Dendritic cell treated with granulocyte-macrophage colony-stimulating factor and Interleukin-4, amounts not matched to agents 40 ng/mL and 50 ng/mL, for 4 days (primary cell): ENCODE results near the gene UNC13B.
"Not testable (repeated sequence)": the region's sequence is repeated elsewhere in the genome, so short reads cannot be mapped to it uniquely, and the experiment has no call there.

Experiments
- H3K27ac Mint-ChIP-seq: one replicate; pipeline ENCODE4 v1.8.0; 2022; ENCODE audit warnings: mild to moderate bottlenecking, mixed read lengths
- H3K27me3 Mint-ChIP-seq: one replicate; pipeline ENCODE4 v1.8.0; 2022; ENCODE audit warnings: mild to moderate bottlenecking, mixed read lengths
- H3K36me3 Mint-ChIP-seq: one replicate; pipeline ENCODE4 v1.8.0; 2022; ENCODE audit warnings: low read depth, mixed read lengths
- H3K4me1 Mint-ChIP-seq: one replicate; pipeline ENCODE4 v1.8.0; 2022; ENCODE audit warnings: low read depth, mixed read lengths
- H3K4me3 Mint-ChIP-seq: one replicate; pipeline ENCODE4 v1.8.0; 2022; ENCODE audit warnings: mild to moderate bottlenecking, moderate library complexity, mixed read lengths
- H3K9me3 Mint-ChIP-seq: one replicate; pipeline ENCODE4 v1.8.0; 2022; ENCODE audit warnings: mixed read lengths
- intact Hi-C: fragments of 100-400 bp; cut with micrococcal nuclease; formaldehyde crosslinking; loops from one replicate; pipeline ENCODE4 v1.15.0; 2022

Gene UNC13B

GRCh38 chr9:35225677-35226076, 63.9 kb downstream of the UNC13B start:
- no peaks in the 10 kb centered on the region for H3K36me3 Mint-ChIP-seq
- H3K4me1 Mint-ChIP-seq: peaks cover 5% of the 10 kb centered on the region
- H3K27me3 Mint-ChIP-seq: no peaks in the 10 kb centered on the region
- intact Hi-C loops: no loop called here
- H3K4me3 Mint-ChIP-seq: no peak overlapping the region
- no peak overlapping the region for H3K27ac Mint-ChIP-seq
- H3K9me3 Mint-ChIP-seq: peaks cover 42% of the 10 kb centered on the region

GRCh38 chr9:35226651-35227050, 64.8 kb downstream of the UNC13B start:
- intact Hi-C loops: no loop called here
- Mint-ChIP-seq H3K4me1 (peaks cover 5% of the 10 kb centered on the region), H3K9me3 (peaks cover 38% of the 10 kb centered on the region), H3K27ac (no peak overlapping the region), H3K4me3 (no peak overlapping the region), H3K27me3 (no peaks in the 10 kb centered on the region), H3K36me3 (no peaks in the 10 kb centered on the region)

- intact Hi-C loops: no loop called here
- Mint-ChIP-seq H3K27ac (no peak overlapping the region), H3K36me3 (no peaks in the 10 kb centered on the region)
Observed at GRCh38 chr9:35227284-35227683, 65.5 kb downstream of the UNC13B start.

GRCh38 chr9:35229066-35229778, 67.4 kb downstream of the UNC13B start:
- Mint-ChIP-seq H3K36me3 (no peaks in the 10 kb centered on the region), H3K27ac (no peak overlapping the region), H3K4me3 (no peak overlapping the region), H3K4me1 (peaks cover 5% of the 10 kb centered on the region), H3K9me3 (peaks cover 13% of the 10 kb centered on the region), H3K27me3 (peaks cover 2% of the 10 kb centered on the region)
- intact Hi-C loops: no loop called here

More at GRCh38 chr9:35227284-35227683, 65.5 kb downstream of the UNC13B start:
- peaks cover 5% of the 10 kb centered on the region for H3K4me1 Mint-ChIP-seq
- H3K27me3 Mint-ChIP-seq: no peaks in the 10 kb centered on the region
- no peak overlapping the region for H3K4me3 Mint-ChIP-seq
- peaks cover 32% of the 10 kb centered on the region for H3K9me3 Mint-ChIP-seq

- Mint-ChIP-seq H3K4me3 (no peak overlapping the region), H3K36me3 (no peaks in the 10 kb centered on the region), H3K27me3 (peaks cover 2% of the 10 kb centered on the region), H3K4me1 (peaks cover 5% of the 10 kb centered on the region), H3K27ac (no peak overlapping the region), H3K9me3 (peaks cover 7% of the 10 kb centered on the region)
- intact Hi-C loops: no loop called here
Observed at GRCh38 chr9:35229779-35230143, 68.0 kb downstream of the UNC13B start.

- H3K4me3 Mint-ChIP-seq: no peak overlapping the region
- H3K27ac Mint-ChIP-seq: no peak overlapping the region
- intact Hi-C loops: no loop called here
- peaks cover 5% of the 10 kb centered on the region for H3K4me1 Mint-ChIP-seq
- peaks cover 2% of the 10 kb centered on the region for H3K27me3 Mint-ChIP-seq
- H3K36me3 Mint-ChIP-seq: no peaks in the 10 kb centered on the region
- no peaks in the 10 kb centered on the region for H3K9me3 Mint-ChIP-seq
Observed at GRCh38 chr9:35232867-35233544, 71.2 kb downstream of the UNC13B start.

- intact Hi-C loops: no loop called here
- H3K9me3 Mint-ChIP-seq: peaks cover 11% of the 10 kb centered on the region
- H3K36me3 Mint-ChIP-seq: peaks cover 7% of the 10 kb centered on the region
- peaks cover 4% of the 10 kb centered on the region for H3K27me3 Mint-ChIP-seq
- no peak overlapping the region for H3K27ac Mint-ChIP-seq
- no peak overlapping the region for H3K4me3 Mint-ChIP-seq
- no peaks in the 10 kb centered on the region for H3K4me1 Mint-ChIP-seq
Observed at GRCh38 chr9:35236692-35237091, 74.9 kb downstream of the UNC13B start.

- Mint-ChIP-seq H3K9me3 (peaks cover 11% of the 10 kb centered on the region), H3K27ac (no peak overlapping the region), H3K4me3 (no peak overlapping the region), H3K4me1 (no peaks in the 10 kb centered on the region), H3K27me3 (peaks cover 4% of the 10 kb centered on the region), H3K36me3 (peaks cover 7% of the 10 kb centered on the region)
- intact Hi-C loops: no loop called here
Observed at GRCh38 chr9:35237311-35237710, 75.5 kb downstream of the UNC13B start.

- H3K27me3 Mint-ChIP-seq, H3K36me3 Mint-ChIP-seq, H3K9me3 Mint-ChIP-seq, H3K4me3 Mint-ChIP-seq, H3K4me1 Mint-ChIP-seq, intact Hi-C loops, H3K27ac Mint-ChIP-seq: not testable (repeated sequence)
Observed at GRCh38 chr9:35245945-35246344, 84.1 kb downstream of the UNC13B start.

GRCh38 chr9:35253075-35253474, 91.3 kb downstream of the UNC13B start:
- Mint-ChIP-seq H3K27ac (no peak overlapping the region), H3K4me3 (no peak overlapping the region), H3K36me3 (no peaks in the 10 kb centered on the region), H3K27me3 (peaks cover 2% of the 10 kb centered on the region), H3K9me3 (peaks cover 3% of the 10 kb centered on the region), H3K4me1 (peaks cover 2% of the 10 kb centered on the region)
- intact Hi-C loops: no loop called here

- intact Hi-C loops: no loop called here
- Mint-ChIP-seq H3K27ac (no peak overlapping the region), H3K4me1 (peaks cover 5% of the 10 kb centered on the region), H3K27me3 (no peaks in the 10 kb centered on the region), H3K4me3 (no peak overlapping the region), H3K36me3 (no peaks in the 10 kb centered on the region), H3K9me3 (no peaks in the 10 kb centered on the region)
Observed at GRCh38 chr9:35254237-35254636, 92.4 kb downstream of the UNC13B start.

GRCh38 chr9:35254984-35255857, 93.4 kb downstream of the UNC13B start:
- no peaks in the 10 kb centered on the region for H3K9me3 Mint-ChIP-seq
- intact Hi-C loops: loop anchor here (5.0 kb wide), 1 partner anchor 358 kb away; a partner anchor contains a TSS
- no peak overlapping the region for H3K27ac Mint-ChIP-seq
- no peak overlapping the region for H3K4me3 Mint-ChIP-seq
- H3K27me3 Mint-ChIP-seq: no peaks in the 10 kb centered on the region
- H3K4me1 Mint-ChIP-seq: peaks cover 5% of the 10 kb centered on the region
- no peaks in the 10 kb centered on the region for H3K36me3 Mint-ChIP-seq

GRCh38 chr9:35257986-35258659, 96.3 kb downstream of the UNC13B start:
- H3K27me3 Mint-ChIP-seq: no peaks in the 10 kb centered on the region
- H3K27ac Mint-ChIP-seq: no peak overlapping the region
- H3K4me3 Mint-ChIP-seq: no peak overlapping the region
- H3K4me1 Mint-ChIP-seq: peaks cover 5% of the 10 kb centered on the region
- no peaks in the 10 kb centered on the region for H3K9me3 Mint-ChIP-seq
- H3K36me3 Mint-ChIP-seq: no peaks in the 10 kb centered on the region
- intact Hi-C loops: loop anchor here (5.0 kb wide), 1 partner anchor 361 kb away; a partner anchor contains a TSS
